NT2/D1 (cell line): ENCODE measurements around the gene SMCO4.

Experiments used
- SUZ12 ChIP-seq: IDR thresholded peaks from 2 replicates; pipeline ENCODE4 v1.6.1; 2011; ENCODE audit not compliant: insufficient read length, insufficient read depth; ENCODE audit errors: extremely low read depth
- YY1 ChIP-seq: IDR thresholded peaks from 2 replicates; pipeline ENCODE4 v1.6.1; 2011; ENCODE audit not compliant: insufficient read length, insufficient read depth
- ZNF274 ChIP-seq: IDR thresholded peaks from 2 replicates; pipeline ENCODE4 v1.6.1; 2011; ENCODE audit warnings: mild to moderate bottlenecking, low read depth, low read length

DNA sequence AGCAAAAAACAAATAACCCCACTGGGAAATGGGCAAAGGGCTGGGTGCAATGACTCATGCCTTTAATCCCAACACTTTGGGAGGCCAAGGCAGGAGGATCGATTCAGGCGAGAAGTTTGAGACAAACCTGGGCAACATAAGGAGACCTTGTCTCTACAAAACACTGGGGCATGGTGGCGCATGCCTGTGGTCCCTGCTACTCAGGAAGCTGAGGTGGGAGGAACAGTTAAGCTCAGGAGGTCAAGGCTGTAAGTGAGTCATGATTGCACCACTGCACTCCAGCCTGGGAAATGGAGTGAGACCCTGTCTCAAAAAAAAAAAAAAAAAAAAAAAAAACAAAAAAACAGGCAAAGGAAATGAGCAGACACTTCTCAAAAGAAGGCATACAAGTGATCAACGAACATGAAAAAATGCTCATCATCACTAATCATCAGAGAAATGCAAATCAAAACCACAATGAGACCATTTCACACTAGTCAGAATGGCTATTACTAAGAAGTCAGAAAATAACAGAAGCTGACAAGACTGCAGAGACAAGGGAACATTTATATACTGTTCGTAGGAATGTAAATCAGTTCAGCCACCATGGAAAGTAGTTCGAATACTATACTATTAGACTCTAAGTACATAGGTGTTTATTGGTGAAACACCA is 48.2 kb upstream of the SMCO4 start:
- TF ChIP-seq ZNF274 (no peak), YY1 (no peak), SUZ12 (no peak)
